H1 (cell line): ENCODE measurements around the gene WDR43. TPM values are rescaled to one million over a fixed set of nuclear protein-coding genes. Genes with fewer than 3 reads are reported as not detected.

ENCODE experiments used
- BACH1 ChIP-seq: IDR thresholded peaks from 2 replicates; pipeline ENCODE4 v1.6.1; 2012; ENCODE audit warnings: low read length, improper control_type of control experiment
- CTBP2 ChIP-seq: IDR thresholded peaks from 2 replicates; pipeline ENCODE4 v1.7.0; 2011; ENCODE audit warnings: borderline replicate concordance, mild to moderate bottlenecking, moderate library complexity, mixed read lengths, low read length; ENCODE audit not compliant: insufficient read depth, insufficient read length
- GABPA ChIP-seq: IDR thresholded peaks from 2 replicates; pipeline ENCODE4 v1.6.1; 2011; ENCODE audit warnings: mild to moderate bottlenecking, low read length, moderate library complexity, borderline replicate concordance; ENCODE audit not compliant: insufficient read depth
- POLR2AphosphoS5 ChIP-seq: IDR thresholded peaks from 2 replicates; pipeline ENCODE4 v1.6.1; 2011; ENCODE audit warnings: low read depth, low read length
- RNF2 ChIP-seq: fragments of 200-900, 300-1000 bp; sonication (generic); IDR thresholded peaks from 2 replicates; pipeline ENCODE4 v1.7.1; 2016; ENCODE audit warnings: borderline replicate concordance, low read depth, mild to moderate bottlenecking, antibody characterized with exemption, low read length; ENCODE audit not compliant: poor library complexity, severe bottlenecking; ENCODE audit errors: missing control alignments
- polyA plus RNA-seq, 7 experiments: library from polyadenylated mRNA; depleted of rRNA in 3 of 7; stranded (reverse) in 5 of 7; unstranded in 2 of 7; fragments of >200 nt in 5 of 7; fragments of 200-250 nt in 2 of 7; gene quantifications; 1 replicate in 5 of 7; 2 replicates in 1 of 7; 4 replicates in 1 of 7; pipeline versions ENCODE4 v1.2.1 to v1.2.3, GENCODE V29; 2011 to 2013; ENCODE audit warnings: missing spikeins in 2 of 7, mixed read lengths in 2 of 7
- total RNA-seq: library from RNA; stranded (reverse); fragmentation: NEBNext Ultra II Directional; extraction: Animal tissue kit (Norgen Biotek cat#: 25700); gene quantifications from 2 replicates; pipeline ENCODE4 v1.2.1, GENCODE V29; 2021

The WDR43 gene
- total and polyA plus RNA-seq, 2 of the 8 experiments (the other 6 are each of a cell fraction or from before 2014, with no cell fraction given), result 57.8 to 142 TPM

GRCh38 chr2:28894470-28895188 is at the start of gene WDR43 (continued):
- no peak for TF ChIP-seq RNF2
- TF ChIP-seq POLR2AphosphoS5, result peak; percentile 88
- TF ChIP-seq CTBP2, result no peak
- peak; percentile 28; the same call in 1 of the 2 replicates for TF ChIP-seq BACH1
- no peak for TF ChIP-seq GABPA
